ENCODE results near the gene ST6GAL2. TPM values are rescaled to one million over a fixed set of nuclear protein-coding genes. Genes with fewer than 3 reads are reported as not detected.

Gene ST6GAL2
- polyA plus RNA-seq, 3 donors: not detected

GRCh38 chr2:106899786-106900530, 14.0 kb upstream of the ST6GAL2 start:
- H3K9me3 ChIP-seq (replicated peaks in 1 of 2; ENCODE audit: control insufficient read depth in 1 of 2, insufficient read depth in 1 of 2, low read length in 2 of 2): no peaks in the 10 kb centered on the region
- H4K20me1 ChIP-seq (ENCODE audit: insufficient read depth, low read length): no peaks in the 10 kb centered on the region
- no peaks in the 10 kb centered on the region for H3K36me3 Mint-ChIP-seq
- H3K27ac ChIP-seq (ENCODE audit: low read depth in 1 of 2, low read length in 2 of 2): no peak overlapping the region
- H3K27me3 Mint-ChIP-seq (ENCODE audit: low read depth in 3 of 3): peaks cover 0 to 2% (median 0%) of the 10 kb centered on the region in 3 donors
- H3K4me1 ChIP-seq (ENCODE audit: control insufficient read depth in 1 of 2, insufficient read depth in 2 of 2, low read length in 2 of 2): no peaks in the 10 kb centered on the region
- no peak overlapping the region for H3K4me3 Mint-ChIP-seq
- H3K4me2 ChIP-seq (replicated peaks; ENCODE audit: extremely low read depth, low read length, poor library complexity, severe bottlenecking): no peak overlapping the region
- no peaks in the 10 kb centered on the region for H3K4me1 Mint-ChIP-seq
- peaks cover 0 to 5% (median 1%) of the 10 kb centered on the region in 7 donors for H3K9me3 Mint-ChIP-seq
- no peaks in the 10 kb centered on the region for H3K79me2 ChIP-seq (ENCODE audit: insufficient read depth, low read length)
- no peak overlapping the region for H2AFZ ChIP-seq (ENCODE audit: insufficient read depth, low read depth, low read length, poor library complexity, severe bottlenecking)
- H3K36me3 ChIP-seq (replicated peaks in 1 of 2; ENCODE audit: control insufficient read depth in 1 of 2, insufficient read depth in 2 of 2, low read length in 2 of 2): no peaks in the 10 kb centered on the region
- H3K27me3 ChIP-seq (ENCODE audit: control insufficient read depth in 2 of 2, insufficient read depth in 2 of 2, low read length in 2 of 2): no peaks in the 10 kb centered on the region
- no peak for TF ChIP-seq CTCF (IDR thresholded peaks at IDR 0.05)
- H3K4me3 ChIP-seq (replicated peaks in 1 of 3; ENCODE audit: low read depth in 2 of 3, low read length in 3 of 3): no peak overlapping the region
- no peak overlapping the region for H3K9ac ChIP-seq (ENCODE audit: insufficient read depth, low read length, poor library complexity, severe bottlenecking)
- intact Hi-C loops (cut with micrococcal nuclease): no loop called here
- WGBS (ENCODE audit: insufficient coverage): 14% methylated on average over 2 of the region's 7 CpGs
- no peak for DNase-seq
- H3K27ac Mint-ChIP-seq: no peak overlapping the region

GRCh38 chr2:106894545-106894944, 8.6 kb upstream of the ST6GAL2 start:
- no peak for TF ChIP-seq CTCF (IDR thresholded peaks at IDR 0.05)
- Histone ChIP-seq H3K9me3 (replicated peaks in 1 of 2; ENCODE audit: control insufficient read depth in 1 of 2, insufficient read depth in 1 of 2, low read length in 2 of 2) (no peaks in the 10 kb centered on the region), H3K79me2 (ENCODE audit: insufficient read depth, low read length) (no peaks in the 10 kb centered on the region), H4K20me1 (ENCODE audit: insufficient read depth, low read length) (no peaks in the 10 kb centered on the region), H2AFZ (ENCODE audit: insufficient read depth, low read depth, low read length, poor library complexity, severe bottlenecking) (no peak overlapping the region), H3K27ac (ENCODE audit: low read depth in 1 of 2, low read length in 2 of 2) (no peak overlapping the region), H3K4me1 (ENCODE audit: control insufficient read depth in 1 of 2, insufficient read depth in 2 of 2, low read length in 2 of 2) (no peaks in the 10 kb centered on the region), H3K9ac (ENCODE audit: insufficient read depth, low read length, poor library complexity, severe bottlenecking) (no peak overlapping the region), H3K27me3 (ENCODE audit: control insufficient read depth in 2 of 2, insufficient read depth in 2 of 2, low read length in 2 of 2) (peaks cover 0 to 5% of the 10 kb centered on the region in 2 donors), H3K4me3 (replicated peaks in 1 of 3; ENCODE audit: low read depth in 2 of 3, low read length in 3 of 3) (no peak overlapping the region), H3K4me2 (replicated peaks; ENCODE audit: extremely low read depth, low read length, poor library complexity, severe bottlenecking) (no peak overlapping the region), H3K36me3 (replicated peaks in 1 of 2; ENCODE audit: control insufficient read depth in 1 of 2, insufficient read depth in 2 of 2, low read length in 2 of 2) (no peaks in the 10 kb centered on the region)
- Mint-ChIP-seq H3K4me3 (no peak overlapping the region), H3K4me1 (no peaks in the 10 kb centered on the region), H3K27ac (no peak overlapping the region), H3K27me3 (ENCODE audit: low read depth in 3 of 3) (peaks cover 0 to 3% (median 2%) of the 10 kb centered on the region in 3 donors), H3K9me3 (peaks cover 0 to 6% (median 2%) of the 10 kb centered on the region in 7 donors), H3K36me3 (no peaks in the 10 kb centered on the region)
- intact Hi-C loops (cut with micrococcal nuclease): no loop called here
- DNase-seq: no peak
- no CpG with 5 or more reads among the region's 7 CpGs for WGBS (ENCODE audit: insufficient coverage)

All from CD14-positive monocyte (primary cell).